GM19025 (cell line): ENCODE measurements around the gene NSUN7.

ENCODE experiments used
- ATAC-seq: cut with Tn5 transposase; IDR thresholded peaks from one replicate; pipeline ENCODE4 v1.9.1; 2021; ENCODE audit warnings: mild to moderate bottlenecking, low read depth, moderate library complexity; ENCODE audit not compliant: unreplicated experiment

Gene NSUN7

DNA sequence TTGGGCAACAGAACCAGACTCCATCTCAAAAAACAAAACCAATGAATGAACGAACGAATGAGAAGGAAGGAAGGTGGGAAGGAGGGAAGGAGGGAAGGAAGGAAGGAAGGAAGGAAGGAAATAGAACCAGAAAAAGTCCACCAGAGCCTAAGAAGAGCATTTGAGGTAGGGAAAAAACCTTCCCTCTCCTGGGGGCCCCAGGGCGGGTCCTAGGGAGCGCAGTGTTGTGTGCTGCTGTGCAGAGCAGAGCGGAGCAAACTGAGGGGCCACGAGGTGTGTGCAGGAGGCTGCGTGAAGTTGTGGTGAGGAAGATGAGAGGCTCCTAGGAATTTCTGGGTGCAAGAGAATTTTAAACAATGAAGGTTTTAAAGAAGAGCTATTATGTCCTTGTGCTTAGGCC lies 16.0 kb upstream of the NSUN7 start:
- ATAC-seq = no peak

- no peak for ATAC-seq
These were observed 15.3 kb upstream of the NSUN7 start for GRCh38 chr4:40734497-40734896.

DNA sequence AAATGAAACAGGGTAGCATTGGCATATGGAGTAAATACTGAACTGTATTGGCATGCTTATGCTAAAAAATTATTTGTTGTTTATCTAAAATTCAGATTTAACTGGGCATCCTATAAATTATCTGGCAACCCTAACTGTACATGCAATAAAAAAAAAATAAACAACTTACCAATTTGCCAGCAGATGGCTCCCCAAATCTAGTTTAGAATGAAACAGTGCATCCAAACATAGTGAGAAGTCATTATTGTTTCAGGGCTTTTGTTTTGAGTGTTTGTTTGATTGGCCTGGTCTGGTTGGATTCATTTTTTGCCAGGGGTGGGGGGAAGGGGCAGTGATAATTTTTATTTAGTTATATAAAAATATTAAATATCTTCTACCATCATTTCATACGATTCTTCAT lies 12.8 kb upstream of the NSUN7 start:
- ATAC-seq = no peak

- ATAC-seq = no peak
These were observed 11.9 kb upstream of the NSUN7 start for GRCh38 chr4:40737879-40738278.

DNA sequence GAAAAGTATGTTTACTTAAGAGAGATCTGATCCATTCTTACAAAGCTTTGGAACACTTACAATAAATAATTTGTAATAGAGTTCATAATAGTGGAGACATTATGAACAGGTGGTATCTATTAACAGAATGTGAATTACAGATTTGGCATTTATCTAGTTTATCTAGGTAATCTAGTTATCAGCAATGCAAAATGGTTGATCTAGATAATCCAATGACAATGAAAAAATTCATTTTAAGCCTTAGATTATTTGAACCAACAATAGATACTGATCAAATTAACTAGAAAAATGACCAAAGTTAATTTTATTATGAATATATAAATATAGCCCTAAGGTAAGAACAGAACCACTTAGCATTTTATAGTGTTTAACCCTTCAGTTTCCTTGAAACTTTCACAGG lies 10.4 kb upstream of the NSUN7 start:
- no peak for ATAC-seq

GRCh38 chr4:40744218-40744617 lies 5.5 kb upstream of the NSUN7 start:
- no peak for ATAC-seq

- ATAC-seq = no peak
These were observed 4.3 kb upstream of the NSUN7 start for GRCh38 chr4:40745285-40745984.

GRCh38 chr4:40747207-40747835 lies 2.4 kb upstream of the NSUN7 start:
- no peak for ATAC-seq

DNA sequence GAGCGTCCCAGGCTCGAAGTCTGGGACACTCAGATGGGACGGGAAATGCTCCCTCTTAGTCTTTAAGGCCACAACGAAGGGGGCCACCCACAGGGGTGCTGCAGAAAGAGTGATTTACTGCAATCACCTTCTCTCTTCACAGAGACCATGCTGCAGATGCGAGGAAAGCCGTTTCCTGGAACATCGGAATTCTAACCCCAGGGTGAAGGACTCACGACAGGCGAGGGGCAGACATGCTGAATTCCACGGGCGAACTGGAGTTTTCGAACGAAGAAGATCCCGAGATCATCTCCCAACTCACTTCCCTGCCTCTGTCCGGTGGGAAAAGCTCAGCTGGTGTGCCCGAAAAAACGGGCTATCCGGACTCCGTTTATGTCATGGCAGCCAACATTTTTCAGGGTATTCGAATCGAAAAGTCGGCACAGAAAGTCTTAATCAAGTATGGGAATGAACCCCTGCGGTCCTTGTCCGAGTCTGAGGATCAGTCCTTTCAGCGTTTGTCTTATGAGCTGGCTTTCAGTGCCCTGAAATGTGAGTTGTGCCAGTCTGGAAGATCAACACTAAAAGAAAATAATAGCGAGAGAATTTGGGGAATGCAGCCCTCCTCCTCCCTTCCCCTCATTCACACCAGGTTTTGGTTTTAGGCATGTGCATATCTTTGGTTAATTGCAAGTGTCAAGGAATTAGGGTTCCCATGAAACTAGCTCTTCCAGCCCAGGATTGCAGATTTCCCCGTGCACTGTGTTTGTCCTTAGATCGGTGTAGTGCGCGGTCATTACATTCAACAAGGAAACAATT lies 905 bp downstream of the NSUN7 start:
- ATAC-seq = no peak

GRCh38 chr4:40755616-40756015 lies 5.9 kb downstream of the NSUN7 start:
- ATAC-seq = no peak

GRCh38 chr4:40763228-40763716 lies 13.5 kb downstream of the NSUN7 start:
- peak; percentile 98 for ATAC-seq

- ATAC-seq = no peak
These were observed 19.5 kb downstream of the NSUN7 start for GRCh38 chr4:40769266-40769665.

- no peak for ATAC-seq
These were observed 28.3 kb downstream of the NSUN7 start for GRCh38 chr4:40778090-40778489.

DNA sequence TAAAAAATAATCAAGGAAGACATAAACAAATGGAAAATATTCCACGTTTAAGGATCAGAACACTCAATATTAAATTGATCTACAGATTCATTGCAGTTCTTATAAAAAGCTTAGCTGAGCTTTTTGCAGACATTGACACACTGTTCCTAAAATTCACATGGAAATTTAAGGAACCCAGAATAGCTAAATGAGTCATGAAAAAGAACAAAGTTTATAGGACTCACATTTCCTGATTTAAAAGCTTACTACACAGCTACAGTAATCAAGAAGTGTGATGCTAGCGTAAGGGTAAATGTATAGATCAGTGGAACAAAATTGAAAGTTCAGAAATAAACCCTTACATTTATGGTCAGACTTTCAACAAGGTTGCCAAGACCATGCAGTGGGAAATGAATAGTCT lies 33.1 kb downstream of the NSUN7 start:
- ATAC-seq = no peak

DNA sequence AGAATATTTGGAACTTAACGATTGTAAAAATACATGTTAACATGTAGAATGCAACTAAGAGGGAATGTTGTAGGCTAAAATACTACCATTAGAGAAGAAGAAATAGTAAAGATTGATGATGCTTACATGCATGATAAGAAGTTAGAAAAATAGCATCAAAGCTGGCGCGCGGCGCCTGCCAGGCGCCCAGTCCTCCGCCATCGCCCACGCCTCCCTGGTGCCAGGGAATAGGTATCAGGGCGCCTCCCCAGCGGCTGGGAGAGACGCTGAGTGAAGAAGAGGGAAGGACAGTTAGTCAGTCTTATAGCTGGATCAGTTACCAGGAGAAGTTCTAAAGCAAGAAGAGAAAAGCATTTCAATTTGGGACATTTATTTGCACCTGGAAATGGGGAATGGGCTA lies 36.0 kb downstream of the NSUN7 start:
- ATAC-seq = no peak

DNA sequence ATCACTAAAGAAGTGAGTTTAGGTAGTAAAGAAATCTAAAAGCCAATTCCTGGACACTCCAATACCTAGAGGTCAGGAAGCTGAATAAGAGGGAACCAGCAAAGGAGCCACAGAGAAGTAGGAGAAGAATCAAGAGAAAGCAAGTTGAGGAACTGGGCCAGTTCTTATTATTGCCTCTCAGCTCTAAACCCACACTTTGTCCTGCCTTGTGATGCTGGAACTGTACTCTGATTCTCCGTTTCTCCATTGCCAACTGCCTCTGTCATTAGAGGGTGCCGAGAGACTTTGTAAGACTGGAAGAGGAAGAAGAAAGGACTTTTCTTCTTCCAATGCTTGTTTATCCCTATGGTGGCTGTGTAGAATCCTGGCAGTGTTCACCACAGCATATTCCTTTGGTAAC lies 38.6 kb downstream of the NSUN7 start:
- no peak for ATAC-seq

DNA sequence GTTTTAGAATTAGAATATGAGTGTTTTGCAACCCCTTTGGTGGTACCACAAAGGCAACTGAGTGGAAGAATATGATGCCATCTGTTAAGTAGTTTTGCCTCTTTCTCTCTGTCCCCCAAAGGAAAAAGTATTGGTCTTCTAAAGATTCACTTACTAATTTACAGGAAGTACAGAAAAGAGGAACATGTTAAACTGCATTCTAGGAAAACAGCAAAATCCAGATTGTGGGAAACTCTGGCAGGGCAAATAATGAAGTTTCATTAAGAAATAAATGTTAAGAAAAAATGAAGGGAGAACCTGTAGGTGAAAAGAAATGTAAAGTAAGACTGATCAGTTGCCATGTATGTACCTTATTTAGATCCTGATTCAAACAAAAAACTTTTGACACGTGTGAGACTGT lies 39.3 kb downstream of the NSUN7 start:
- ATAC-seq = no peak

- no peak for ATAC-seq
These were observed 40.0 kb downstream of the NSUN7 start for GRCh38 chr4:40789771-40790170.

GRCh38 chr4:40800064-40800463 lies 50.3 kb downstream of the NSUN7 start:
- no peak for ATAC-seq

DNA sequence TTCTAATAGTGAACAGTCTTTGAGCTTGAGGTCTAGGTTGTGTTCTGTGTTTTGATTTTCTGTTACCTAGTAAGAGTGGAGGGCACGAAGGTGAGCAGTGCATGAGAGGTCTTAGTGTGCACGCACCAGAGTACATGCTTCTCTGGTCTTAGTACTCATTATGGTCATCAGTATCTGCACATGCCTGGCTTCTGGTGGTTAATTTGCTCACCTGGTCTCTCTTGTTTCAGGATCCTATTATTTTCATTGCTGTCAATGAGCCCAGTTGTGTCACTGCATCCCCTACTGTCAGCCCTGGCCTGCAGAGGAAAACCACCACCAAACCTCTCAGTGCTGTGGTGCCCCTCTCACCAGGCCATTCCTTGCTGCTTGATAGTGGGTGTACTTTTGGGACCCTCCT lies 54.8 kb downstream of the NSUN7 start:
- ATAC-seq = no peak

GRCh38 chr4:40808926-40809457 lies 59.2 kb downstream of the NSUN7 start:
- no peak for ATAC-seq
